CD4-positive, alpha-beta T cell (primary cell): ENCODE results near the gene NEK9. TPM values are rescaled to one million over a fixed set of nuclear protein-coding genes. Genes with fewer than 3 reads are reported as not detected.

ENCODE experiments used
- ATAC-seq: fragments of 200-7000 bp; cut with Tn5 transposase; one replicate; pipeline ENCODE4 v1.10.0; 2022; ENCODE audit warnings: mild to moderate bottlenecking; ENCODE audit not compliant: poor library complexity
- CTCF ChIA-PET: fragments of 350-600 bp; sonication (Branson Sonifier 250); formaldehyde crosslinking; loops from one replicate; lab custom pipeline; 2021; ENCODE audit warnings: antibody characterized with exemption, inconsistent platforms; lab: Charles Lee
- POLR2A ChIA-PET: fragments of 350-600 bp; sonication (Branson Sonifier 250); formaldehyde crosslinking; loops from one replicate; lab custom pipeline; 2021; ENCODE audit warnings: antibody characterized with exemption, inconsistent platforms; lab: Charles Lee
- DNase-seq, 14 experiments: peaks; one replicate each; pipeline ENCODE4 v3.0.0-alpha.2; 2013 to 2020; ENCODE audit warnings: mixed read lengths in 2 of 14
- H3K27ac ChIP-seq, 2 donors: one replicate each; pipeline versions ENCODE4 v1.5.1 to v1.7.0; 2013; ENCODE audit warnings: low read length in 2 of 2, low read depth in 1 of 2, mild to moderate bottlenecking in 1 of 2
- H3K27me3 ChIP-seq, 2 experiments: 1 replicate in 1 of 2; 2 replicates in 1 of 2; pipeline versions ENCODE4 v1.6.1 to v1.7.0; 2013; ENCODE audit warnings: low read length in 2 of 2, control low read depth in 1 of 2, mild to moderate bottlenecking in 1 of 2, moderate library complexity in 1 of 2; ENCODE audit not compliant: insufficient read depth in 2 of 2, control insufficient read depth in 1 of 2
- H3K36me3 ChIP-seq: one replicate; pipeline ENCODE4 v1.6.1; 2013; ENCODE audit warnings: low read length, control low read depth; ENCODE audit not compliant: insufficient read depth
- H3K4me1 ChIP-seq: one replicate; pipeline ENCODE4 v1.6.1; 2013; ENCODE audit warnings: low read length, control low read depth; ENCODE audit not compliant: insufficient read depth
- H3K4me3 ChIP-seq: one replicate; pipeline ENCODE4 v1.5.1; 2013; ENCODE audit warnings: mild to moderate bottlenecking, low read length, moderate library complexity
- H3K9me3 ChIP-seq, 2 experiments: 1 replicate in 1 of 2; 2 replicates in 1 of 2; pipeline versions ENCODE4 v1.6.1 to v1.7.0; 2013; ENCODE audit warnings: low read length in 2 of 2, mild to moderate bottlenecking in 2 of 2, control low read depth in 1 of 2, moderate library complexity in 1 of 2; ENCODE audit not compliant: control insufficient read depth in 1 of 2, insufficient read depth in 1 of 2
- H3K27ac Mint-ChIP-seq: one replicate; pipeline ENCODE4 v1.8.0; 2020; ENCODE audit warnings: mixed read lengths
- H3K27me3 Mint-ChIP-seq: one replicate; pipeline ENCODE4 v1.8.0; 2021; ENCODE audit warnings: mixed read lengths
- H3K36me3 Mint-ChIP-seq: one replicate; pipeline ENCODE4 v1.8.0; 2021; ENCODE audit warnings: low read depth, mixed read lengths
- H3K4me1 Mint-ChIP-seq: one replicate; pipeline ENCODE4 v1.8.0; 2021; ENCODE audit warnings: low read depth, mixed read lengths
- H3K4me3 Mint-ChIP-seq: one replicate; pipeline ENCODE4 v1.8.0; 2020; ENCODE audit warnings: mild to moderate bottlenecking, mixed read lengths
- H3K9me3 Mint-ChIP-seq: one replicate; pipeline ENCODE4 v1.8.0; 2020; ENCODE audit warnings: mixed read lengths
- intact Hi-C, 2 experiments: fragments of 100-400 bp; cut with DNase I in 1 of 2; cut with micrococcal nuclease in 1 of 2; formaldehyde crosslinking; loops; one replicate each; pipeline versions ENCODE4 v1.15.1 to v1.9.0; 2023 to 2025; cut with DNase I, micrococcal nuclease
- total RNA-seq, 174 experiments: library from RNA in 2 of 174; stranded (reverse) in 2 of 174; gene quantifications; one replicate each; pipeline ENCODE4 v1.2.3 and lab custom pipeline; 2021 to 2026
- TF ChIP-seq, protein P1 (sequence below): fragments of 200-600 bp; IDR thresholded peaks from one replicate; pipeline ENCODE4 v1.8.0; 2022; ENCODE audit warnings: antibody characterized with exemption, mild to moderate bottlenecking

The NEK9 gene
- total RNA-seq, 2 experiments from 2014 or later, result 53.5 to 54.1 TPM

GRCh38 chr14:75049136-75049535 lies 77.7 kb downstream of the NEK9 start:
- Histone ChIP-seq H3K27me3 (no peaks in the 10 kb centered on the region), H3K27ac (no peak overlapping the region), H3K9me3 (no peaks in the 10 kb centered on the region), H3K36me3 (no peaks in the 10 kb centered on the region), H3K4me1 (peaks cover 17% of the 10 kb centered on the region), H3K4me3 (no peak overlapping the region)
- intact Hi-C loops, result no loop called here
- ATAC-seq (no peak), DNase-seq (no peak)
- Mint-ChIP-seq H3K9me3 (no peaks in the 10 kb centered on the region), H3K27me3 (no peaks in the 10 kb centered on the region), H3K4me3 (no peak overlapping the region), H3K36me3 (peaks cover 50% of the 10 kb centered on the region), H3K4me1 (peaks cover 74% of the 10 kb centered on the region), H3K27ac (no peak overlapping the region)
- TF ChIP-seq, protein P1, sequence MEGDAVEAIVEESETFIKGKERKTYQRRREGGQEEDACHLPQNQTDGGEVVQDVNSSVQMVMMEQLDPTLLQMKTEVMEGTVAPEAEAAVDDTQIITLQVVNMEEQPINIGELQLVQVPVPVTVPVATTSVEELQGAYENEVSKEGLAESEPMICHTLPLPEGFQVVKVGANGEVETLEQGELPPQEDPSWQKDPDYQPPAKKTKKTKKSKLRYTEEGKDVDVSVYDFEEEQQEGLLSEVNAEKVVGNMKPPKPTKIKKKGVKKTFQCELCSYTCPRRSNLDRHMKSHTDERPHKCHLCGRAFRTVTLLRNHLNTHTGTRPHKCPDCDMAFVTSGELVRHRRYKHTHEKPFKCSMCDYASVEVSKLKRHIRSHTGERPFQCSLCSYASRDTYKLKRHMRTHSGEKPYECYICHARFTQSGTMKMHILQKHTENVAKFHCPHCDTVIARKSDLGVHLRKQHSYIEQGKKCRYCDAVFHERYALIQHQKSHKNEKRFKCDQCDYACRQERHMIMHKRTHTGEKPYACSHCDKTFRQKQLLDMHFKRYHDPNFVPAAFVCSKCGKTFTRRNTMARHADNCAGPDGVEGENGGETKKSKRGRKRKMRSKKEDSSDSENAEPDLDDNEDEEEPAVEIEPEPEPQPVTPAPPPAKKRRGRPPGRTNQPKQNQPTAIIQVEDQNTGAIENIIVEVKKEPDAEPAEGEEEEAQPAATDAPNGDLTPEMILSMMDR, result no peak
- ChIA-PET CTCF (interaction anchor here (1.1 to 1.9 kb wide), 2 partner anchors 17 to 188 kb away, joined by 3 to 5 read pairs; no protein-coding TSS in a partner anchor), POLR2A (interaction anchor here (0.9 to 4.1 kb wide), 3 partner anchors 8 to 29 kb away, joined by 3 to 22 read pairs (median 4); partner anchors contain the start of gene ACYP1)

DNA sequence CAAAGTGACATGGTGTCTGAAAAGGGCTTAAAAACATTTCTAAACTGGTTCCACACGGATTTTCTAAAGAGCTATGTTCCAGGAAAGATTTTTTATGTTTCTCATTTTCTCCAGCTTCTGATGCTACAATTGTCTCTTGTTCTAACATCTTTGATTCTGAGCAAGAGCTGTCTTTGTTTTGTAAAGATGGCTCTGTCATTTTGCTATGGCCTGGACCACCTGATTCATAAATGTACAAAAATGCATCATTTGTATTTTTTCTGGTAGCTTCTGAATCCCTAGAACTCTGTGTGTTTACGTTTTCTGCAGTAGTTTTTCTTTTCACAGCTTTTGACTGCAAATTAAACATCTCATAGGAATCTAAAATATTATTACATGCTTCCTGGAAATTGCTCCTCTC lies 78.7 kb downstream of the NEK9 start:
- peaks cover 55% of the 10 kb centered on the region for H3K36me3 Mint-ChIP-seq
- POLR2A ChIA-PET, result no interaction called here
- Histone ChIP-seq H3K36me3 (no peaks in the 10 kb centered on the region), H3K4me1 (peaks cover 17% of the 10 kb centered on the region), H3K4me3 (no peak overlapping the region), H3K27me3 (no peaks in the 10 kb centered on the region), H3K9me3 (no peaks in the 10 kb centered on the region), H3K27ac (no peak overlapping the region)
- no peak for DNase-seq
- CTCF ChIA-PET, result interaction anchor here (1.9 kb wide), 1 partner anchor 187 kb away, joined by 5 read pairs; no protein-coding TSS in a partner anchor
- no peak for ATAC-seq
- H3K4me1 Mint-ChIP-seq, result peaks cover 82% of the 10 kb centered on the region
- intact Hi-C loops, result no loop called here
- TF ChIP-seq, protein P1, result no peak
- no peak overlapping the region for H3K4me3 Mint-ChIP-seq
- no peaks in the 10 kb centered on the region for H3K27me3 Mint-ChIP-seq
- H3K27ac Mint-ChIP-seq, result no peak overlapping the region
- no peaks in the 10 kb centered on the region for H3K9me3 Mint-ChIP-seq

- intact Hi-C loops, result loop anchor here in 1 of 2 experiments (2.0 kb wide), 1 partner anchor 43 kb away; no protein-coding TSS in a partner anchor
- TF ChIP-seq, protein P1, result no peak
- Mint-ChIP-seq H3K4me3 (no peak overlapping the region), H3K4me1 (peaks cover 83% of the 10 kb centered on the region), H3K27ac (no peak overlapping the region), H3K27me3 (no peaks in the 10 kb centered on the region), H3K9me3 (no peaks in the 10 kb centered on the region), H3K36me3 (peaks cover 59% of the 10 kb centered on the region)
- no peak overlapping the region for H3K4me3 ChIP-seq
- ChIA-PET CTCF (no interaction called here), POLR2A (no interaction called here)
- no peaks in the 10 kb centered on the region for H3K36me3 ChIP-seq
- ATAC-seq, result no peak
- DNase-seq, result no peak
- H3K27ac ChIP-seq, result no peak overlapping the region
- H3K27me3 ChIP-seq, result no peaks in the 10 kb centered on the region
- peaks cover 17% of the 10 kb centered on the region for H3K4me1 ChIP-seq
- H3K9me3 ChIP-seq, result no peaks in the 10 kb centered on the region
Measured at GRCh38 chr14:75047506-75047905, 79.3 kb downstream of the NEK9 start.
